H1 (cell line): ENCODE measurements around the gene KCNMA1. TPM values are rescaled to one million over a fixed set of nuclear protein-coding genes. Genes with fewer than 3 reads are reported as not detected.

ENCODE experiments used
- CTCF ChIA-PET: fragments of 300-600 bp; sonication (Branson Sonifier 250); formaldehyde crosslinking; loops from one replicate; lab custom pipeline; 2021; ENCODE audit not compliant: partially characterized antibody; lab: Charles Lee
- POLR2A ChIA-PET: fragments of 300-600 bp; sonication (Branson Sonifier 250); formaldehyde crosslinking; loops from one replicate; lab custom pipeline; 2021; ENCODE audit warnings: inconsistent platforms; ENCODE audit not compliant: partially characterized antibody; lab: Charles Lee
- DNase-seq, 2 experiments: peaks; one replicate each; pipeline versions ENCODE4 v3.0.0 to v3.0.0-alpha.2; 2010 to 2022; ENCODE audit warnings: low spot score in 2 of 2, low read depth in 1 of 2, mixed read lengths in 1 of 2
- FAIRE-seq: peaks from 2 replicates; lab custom pipeline; 2011; peaks lifted over from hg19 to GRCh38; lab: Jason Lieb, UNC
- H2AFZ ChIP-seq: 2 replicates; pipeline ENCODE4 v1.8.1; 2012; ENCODE audit warnings: low read length, inconsistent platforms
- H2AK5ac ChIP-seq: 2 replicates; pipeline ENCODE4 v1.6.1; 2013; ENCODE audit warnings: low read depth, low read length
- H2BK120ac ChIP-seq: replicated peaks from 2 replicates; pipeline ENCODE3; 2013; ENCODE audit warnings: low read depth, low read length, inconsistent platforms
- H2BK12ac ChIP-seq: 2 replicates; pipeline ENCODE4 v1.6.1; 2013; ENCODE audit warnings: low read depth, low read length
- H2BK15ac ChIP-seq: 2 replicates; pipeline ENCODE4 v1.6.1; 2013; ENCODE audit warnings: low read length
- H2BK20ac ChIP-seq: 2 replicates; pipeline ENCODE4 v1.6.1; 2013; ENCODE audit warnings: low read length
- H2BK5ac ChIP-seq: 2 replicates; pipeline ENCODE4 v1.6.1; 2013; ENCODE audit warnings: low read depth, low read length
- H3K14ac ChIP-seq: 2 replicates; pipeline ENCODE4 v1.6.1; 2013; ENCODE audit warnings: inconsistent platforms; ENCODE audit not compliant: insufficient read length
- H3K18ac ChIP-seq: 2 replicates; pipeline ENCODE4 v1.6.1; 2013; ENCODE audit warnings: low read length; ENCODE audit errors: extremely low read depth
- H3K23ac ChIP-seq: 2 replicates; pipeline ENCODE4 v1.6.1; 2013; ENCODE audit warnings: inconsistent platforms; ENCODE audit not compliant: insufficient read length
- H3K23me2 ChIP-seq: 2 replicates; pipeline ENCODE4 v1.6.1; 2013; ENCODE audit warnings: low read depth, low read length
- H3K27ac ChIP-seq: 2 replicates; pipeline ENCODE4 v1.6.1; 2011; ENCODE audit warnings: low read depth, low read length, inconsistent platforms
- H3K27me3 ChIP-seq, 4 experiments: replicated peaks in 1 of 4; 1 replicate in 1 of 4; 2 replicates in 3 of 4; pipeline versions ENCODE4 v1.6.1 to v1.8.1; 2011 to 2013; ENCODE audit warnings: low read length in 3 of 4, mild to moderate bottlenecking in 3 of 4, inconsistent platforms in 2 of 4, mixed read lengths in 2 of 4, moderate library complexity in 1 of 4; ENCODE audit not compliant: control insufficient read depth in 3 of 4, insufficient read depth in 3 of 4; ENCODE audit errors: extremely low read depth in 1 of 4
- H3K36me3 ChIP-seq, 4 experiments: 2 replicates each; pipeline versions ENCODE4 v1.6.1 to v1.8.1; 2011 to 2013; ENCODE audit warnings: mild to moderate bottlenecking in 4 of 4, low read length in 3 of 4, moderate library complexity in 2 of 4, control low read depth in 1 of 4, inconsistent platforms in 1 of 4; ENCODE audit not compliant: insufficient read depth in 4 of 4, control insufficient read depth in 2 of 4
- H3K4ac ChIP-seq: replicated peaks from 2 replicates; pipeline ENCODE3; 2013; ENCODE audit warnings: low read length, low read depth, mixed read lengths, inconsistent platforms; ENCODE audit not compliant: insufficient read length
- H3K4me1 ChIP-seq, 4 experiments: replicated peaks in 1 of 4; 1 replicate in 1 of 4; 2 replicates in 3 of 4; pipeline versions ENCODE4 v1.6.1 to v1.8.1; 2011 to 2013; ENCODE audit warnings: low read length in 3 of 4, inconsistent platforms in 2 of 4, mixed read lengths in 1 of 4; ENCODE audit not compliant: insufficient read depth in 4 of 4, control insufficient read depth in 3 of 4
- H3K4me2 ChIP-seq, 2 experiments: 2 replicates each; pipeline versions ENCODE4 v1.6.1 to v1.8.1; 2011 to 2013; ENCODE audit warnings: low read depth in 2 of 2, low read length in 2 of 2, control low read depth in 1 of 2, inconsistent platforms in 1 of 2, mild to moderate bottlenecking in 1 of 2; ENCODE audit not compliant: insufficient read depth in 1 of 2
- H3K4me3 ChIP-seq, 4 experiments: fragments of 200-600, 300-600 bp in 1 of 4; sonication (generic), shearing (Covaris generic), sonication (Bioruptor Twin) in 1 of 4; 2 replicates each; pipeline versions ENCODE4 v1.5.1 to v1.8.1; 2011 to 2016; ENCODE audit warnings: low read length in 4 of 4, low read depth in 3 of 4, control low read depth in 2 of 4, inconsistent platforms in 2 of 4, mild to moderate bottlenecking in 2 of 4, mixed read lengths in 1 of 4, moderate library complexity in 1 of 4; ENCODE audit not compliant: insufficient read depth in 2 of 4; ENCODE audit errors: extremely low read depth in 1 of 4
- H3K56ac ChIP-seq: replicated peaks from 2 replicates; pipeline ENCODE3; 2013; ENCODE audit warnings: low read depth, mild to moderate bottlenecking, mixed read lengths, low read length, inconsistent platforms; ENCODE audit not compliant: insufficient read length
- H3K79me1 ChIP-seq: 2 replicates; pipeline ENCODE4 v1.6.1; 2013; ENCODE audit warnings: low read depth, low read length, control low read depth
- H3K79me2 ChIP-seq, 2 experiments: 2 replicates each; pipeline versions ENCODE4 v1.6.1 to v1.8.1; 2012 to 2013; ENCODE audit warnings: low read length in 2 of 2, mild to moderate bottlenecking in 2 of 2, inconsistent platforms in 1 of 2; ENCODE audit not compliant: insufficient read depth in 2 of 2, control insufficient read depth in 1 of 2
- H3K9ac ChIP-seq, 4 experiments: replicated peaks in 1 of 4; 1 replicate in 1 of 4; 2 replicates in 3 of 4; pipeline versions ENCODE4 v1.6.1 to v1.8.1; 2011 to 2013; ENCODE audit warnings: low read depth in 3 of 4, low read length in 3 of 4, control low read depth in 2 of 4, mild to moderate bottlenecking in 2 of 4, moderate library complexity in 2 of 4, inconsistent platforms in 1 of 4; ENCODE audit errors: extremely low read depth in 1 of 4
- H3K9me3 ChIP-seq, 2 experiments: 2 replicates each; pipeline versions ENCODE4 v1.6.1 to v1.8.1; 2012 to 2013; ENCODE audit warnings: mild to moderate bottlenecking in 2 of 2, moderate library complexity in 2 of 2, control low read depth in 1 of 2, inconsistent platforms in 1 of 2, low read depth in 1 of 2, low read length in 1 of 2, mixed read lengths in 1 of 2; ENCODE audit not compliant: insufficient read depth in 2 of 2
- H4K20me1 ChIP-seq, 2 experiments: replicated peaks in 1 of 2; 2 replicates each; pipeline versions ENCODE3 to v1.8.1; 2011 to 2013; ENCODE audit warnings: inconsistent platforms in 2 of 2, low read length in 2 of 2, mild to moderate bottlenecking in 1 of 2; ENCODE audit not compliant: insufficient read depth in 2 of 2, control insufficient read depth in 1 of 2
- H4K5ac ChIP-seq: 2 replicates; pipeline ENCODE4 v1.6.1; 2013; ENCODE audit warnings: low read length, low read depth, mixed read lengths, inconsistent platforms; ENCODE audit not compliant: insufficient read length
- H4K8ac ChIP-seq: 2 replicates; pipeline ENCODE4 v1.8.0; 2013; ENCODE audit warnings: mild to moderate bottlenecking, moderate library complexity, low read length, inconsistent platforms; ENCODE audit not compliant: insufficient read depth; ENCODE audit errors: extremely low read depth
- H4K91ac ChIP-seq: replicated peaks from 2 replicates; pipeline ENCODE3; 2013; ENCODE audit warnings: low read length, mixed read lengths, inconsistent platforms; ENCODE audit not compliant: insufficient read length
- BCL11A ChIP-seq, 2 experiments: IDR thresholded peaks; one replicate each; pipeline ENCODE4 v1.6.1; 2011; ENCODE audit warnings: low read depth in 2 of 2, low read length in 2 of 2, mild to moderate bottlenecking in 2 of 2
- WGBS, 2 experiments: shearing (Covaris generic) in 1 of 2; methylation state at CpG; one replicate each; pipeline versions ENCODE4 v1.1.6 to v1.1.7; 2013 to 2015; ENCODE audit warnings: low lambda C conversion rate in 2 of 2, mixed read lengths in 2 of 2, inconsistent platforms in 1 of 2, low coverage in 1 of 2, missing lambda C conversion rate in 1 of 2; ENCODE audit not compliant: insufficient replicate concordance in 2 of 2, insufficient coverage in 1 of 2, insufficient read length in 1 of 2; ENCODE audit errors: extremely low coverage in 1 of 2, missing lambda C conversion rate in 1 of 2; 5-methylcytosine and 5-hydroxymethylcytosine counted together
- polyA plus RNA-seq, 7 experiments: library from polyadenylated mRNA; depleted of rRNA in 3 of 7; stranded (reverse) in 5 of 7; unstranded in 2 of 7; fragments of >200 nt in 5 of 7; fragments of 200-250 nt in 2 of 7; gene quantifications; 1 replicate in 5 of 7; 2 replicates in 1 of 7; 4 replicates in 1 of 7; pipeline versions ENCODE4 v1.2.1 to v1.2.3, GENCODE V29; 2011 to 2013; ENCODE audit warnings: missing spikeins in 2 of 7, mixed read lengths in 2 of 7
- total RNA-seq: library from RNA; stranded (reverse); fragmentation: NEBNext Ultra II Directional; extraction: Animal tissue kit (Norgen Biotek cat#: 25700); gene quantifications from 2 replicates; pipeline ENCODE4 v1.2.1, GENCODE V29; 2021

KCNMA1 gene
- total and polyA plus RNA-seq, 2 of the 8 experiments (the other 6 are each of a cell fraction or from before 2014, with no cell fraction given) = 10.2 to 11.1 TPM

DNA sequence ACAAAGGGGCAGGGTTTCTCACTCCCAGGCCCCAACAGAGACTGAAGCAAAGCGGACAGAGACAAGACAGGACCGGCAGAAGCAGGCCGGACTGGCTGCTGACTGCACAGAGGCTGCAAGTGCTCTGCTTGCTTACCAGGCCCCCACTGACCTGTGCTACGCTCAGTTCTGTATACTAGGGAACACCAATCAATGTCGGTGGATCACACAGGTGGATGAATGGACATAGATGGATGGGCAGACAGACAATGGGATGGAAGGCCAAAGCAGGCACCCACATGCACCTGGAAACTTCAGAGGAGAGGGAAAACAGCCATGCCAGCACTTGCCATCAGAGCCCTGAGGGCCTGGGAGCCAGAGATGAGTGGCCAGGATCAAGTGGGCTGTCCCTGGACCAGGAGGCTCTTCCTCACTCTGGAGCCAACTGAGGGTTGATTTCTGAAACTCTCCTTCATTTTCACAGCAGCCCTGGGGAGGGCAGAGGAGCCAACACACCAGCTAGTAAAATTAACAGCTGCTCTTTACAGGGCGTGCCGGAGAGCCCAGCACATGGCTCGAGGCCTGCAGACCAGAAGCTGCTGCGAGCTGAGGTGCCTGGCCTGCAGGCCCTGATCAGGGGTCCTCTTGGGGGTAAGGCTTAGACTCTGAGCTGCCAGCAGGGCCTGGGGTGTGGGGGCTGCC is 243.6 kb downstream of the KCNMA1 start:
- WGBS, 2 experiments = 90% methylated on average over 8 of the region's 9 CpGs; no CpG with 5 or more reads in 1 of the 2 experiments

More for the DNA sequence above, 243.6 kb downstream of the KCNMA1 start:
- no peak for TF ChIP-seq BCL11A (IDR thresholded peaks at IDR 0.05; ENCODE audit: low read depth in 2 of 2, low read length in 2 of 2)
- no peaks in the 10 kb centered on the region for H4K20me1 ChIP-seq
- no peak overlapping the region for H3K56ac ChIP-seq
- H3K79me1 ChIP-seq = no peaks in the 10 kb centered on the region
- H3K18ac ChIP-seq = no peak overlapping the region
- no peak overlapping the region for H2BK5ac ChIP-seq
- no peak for FAIRE-seq
- H4K8ac ChIP-seq = no peak overlapping the region
- peaks cover 0 to 5% (median 5%) of the 10 kb centered on the region in 4 experiments; a peak in 4 of 7 replicates for H3K4me1 ChIP-seq
- H2AFZ ChIP-seq = no peak overlapping the region
- no peak overlapping the region for H2BK12ac ChIP-seq
- no peak overlapping the region for H3K27ac ChIP-seq
- no peak overlapping the region for H2BK20ac ChIP-seq
- DNase-seq = no peak
- no peak overlapping the region for H3K9ac ChIP-seq
- H3K4ac ChIP-seq = no peak overlapping the region
- H3K36me3 ChIP-seq = no peaks in the 10 kb centered on the region
- CTCF ChIA-PET = interaction anchor here (0.5 to 7.3 kb wide), 14 partner anchors 12 to 249 kb away, joined by 3 to 49 read pairs (median 4); no protein-coding TSS in a partner anchor
- H2BK120ac ChIP-seq = no peak overlapping the region
- no peak overlapping the region for H2BK15ac ChIP-seq
- no peak overlapping the region for H3K4me3 ChIP-seq
- no peaks in the 10 kb centered on the region for H3K27me3 ChIP-seq
- no peak overlapping the region for H4K91ac ChIP-seq
- no peak overlapping the region for H3K4me2 ChIP-seq
- no peaks in the 10 kb centered on the region for H3K23me2 ChIP-seq
- H3K14ac ChIP-seq = no peak overlapping the region
- no peak overlapping the region for H3K23ac ChIP-seq
- H3K79me2 ChIP-seq = no peaks in the 10 kb centered on the region
- POLR2A ChIA-PET = interaction anchor here (2.2 kb wide), 1 partner anchor 12 kb away, joined by 7 read pairs; no protein-coding TSS in a partner anchor
- H3K9me3 ChIP-seq = no peaks in the 10 kb centered on the region
- H4K5ac ChIP-seq = no peak overlapping the region
- H2AK5ac ChIP-seq = no peak overlapping the region
